GM23338 (cell line): ENCODE data around the gene ZNF282. TPM values are rescaled to one million over a fixed set of nuclear protein-coding genes. Genes with fewer than 3 reads are reported as not detected.

Experiments used
- ATAC-seq: fragments of 200-7000 bp; cut with Tn5 transposase; 3 replicates; pipeline ENCODE4 v1.9.1; 2020
- DNase-seq: peaks from one replicate; pipeline ENCODE4 v3.0.0-alpha.2; 2015; ENCODE audit warnings: low spot score
- H2AFZ ChIP-seq: fragments of 200-600 bp; sonication (generic); 2 replicates; pipeline ENCODE4 v1.8.0; 2016; ENCODE audit warnings: antibody characterized with exemption, mild to moderate bottlenecking, moderate library complexity
- H3F3A ChIP-seq: fragments of 200-600 bp; sonication (generic); replicated peaks from 2 replicates; pipeline ENCODE4 v1.8.0; 2017; ENCODE audit warnings: antibody characterized with exemption, mixed run types, low read depth
- H3K27ac ChIP-seq: fragments of 200-600 bp; sonication (generic); 2 replicates; pipeline ENCODE4 v1.6.1; 2016; ENCODE audit warnings: low read depth
- H3K27me3 ChIP-seq: fragments of 200-600 bp; sonication (generic); 2 replicates; pipeline ENCODE4 v1.8.0; 2016; ENCODE audit warnings: mild to moderate bottlenecking, mixed run types, moderate library complexity; ENCODE audit not compliant: insufficient read depth
- H3K36me3 ChIP-seq: fragments of 200-600 bp; sonication (generic); 2 replicates; pipeline ENCODE4 v1.8.0; 2016; ENCODE audit warnings: mild to moderate bottlenecking; ENCODE audit not compliant: insufficient read depth
- H3K4me1 ChIP-seq: fragments of 200-600 bp; sonication (generic); 2 replicates; pipeline ENCODE4 v1.8.0; 2016; ENCODE audit warnings: mild to moderate bottlenecking, moderate library complexity; ENCODE audit not compliant: insufficient read depth
- H3K4me2 ChIP-seq: fragments of 200-600 bp; sonication (generic); 2 replicates; pipeline ENCODE4 v1.7.1; 2017; ENCODE audit warnings: mixed run types
- H3K4me3 ChIP-seq: fragments of 200-600 bp; sonication (generic); 2 replicates; pipeline ENCODE4 v1.6.1; 2016; ENCODE audit warnings: mixed run types
- H3K79me2 ChIP-seq: fragments of 200-600 bp; sonication (generic); replicated peaks from 2 replicates; pipeline ENCODE4 v1.8.0; 2017; ENCODE audit warnings: mild to moderate bottlenecking; ENCODE audit not compliant: insufficient read depth
- H3K9me2 ChIP-seq: fragments of 200-600 bp; sonication (generic); 2 replicates; pipeline ENCODE4 v1.8.0; 2017; ENCODE audit not compliant: insufficient read depth
- H4K20me1 ChIP-seq: fragments of 200-600 bp; sonication (generic); replicated peaks from 2 replicates; pipeline ENCODE4 v1.8.0; 2017; ENCODE audit warnings: mild to moderate bottlenecking; ENCODE audit not compliant: insufficient read depth
- H3K27ac Mint-ChIP-seq: 2 replicates; pipeline ENCODE4 v1.8.0; 2020; ENCODE audit warnings: inconsistent platforms, mild to moderate bottlenecking, moderate library complexity, mixed read lengths
- H3K27me3 Mint-ChIP-seq: 3 replicates; pipeline ENCODE4 v1.8.0; 2022; ENCODE audit warnings: low read depth, mild to moderate bottlenecking, moderate library complexity, mixed read lengths, inconsistent platforms; ENCODE audit not compliant: insufficient read depth, poor library complexity
- H3K36me3 Mint-ChIP-seq: 3 replicates; pipeline ENCODE4 v1.8.0; 2021; ENCODE audit warnings: low read depth, mild to moderate bottlenecking, inconsistent platforms, moderate library complexity, mixed read lengths
- H3K4me1 Mint-ChIP-seq: 3 replicates; pipeline ENCODE4 v1.8.0; 2020; ENCODE audit warnings: mild to moderate bottlenecking, inconsistent platforms, mixed read lengths
- H3K4me3 Mint-ChIP-seq: 3 replicates; pipeline ENCODE4 v1.8.0; 2021; ENCODE audit warnings: moderate library complexity, mild to moderate bottlenecking, inconsistent platforms, mixed read lengths
- H3K9me3 Mint-ChIP-seq: 3 replicates; pipeline ENCODE4 v1.8.0; 2020; ENCODE audit warnings: moderate library complexity, mild to moderate bottlenecking, inconsistent platforms, mixed read lengths
- CREB1 ChIP-seq: fragments of 250-450 bp; sonication (Bioruptor Pico); IDR thresholded peaks from 2 replicates; pipeline ENCODE4 v1.5.0; 2020; ENCODE audit warnings: low read depth, mild to moderate bottlenecking, moderate library complexity
- EZH2 ChIP-seq: fragments of 200-600 bp; sonication (generic); IDR thresholded peaks from one replicate; pipeline ENCODE4 v1.8.0; 2017; ENCODE audit warnings: antibody characterized with exemption, mild to moderate bottlenecking, low read depth; ENCODE audit not compliant: unreplicated experiment
- EZH2phosphoT487 ChIP-seq: fragments of 200-600 bp; sonication (generic); IDR thresholded peaks from one replicate; pipeline ENCODE4 v1.8.1; 2018; ENCODE audit warnings: antibody characterized with exemption; ENCODE audit not compliant: unreplicated experiment
- JUNB ChIP-seq: IDR thresholded peaks from one replicate; pipeline ENCODE4 v1.6.1; 2016; ENCODE audit warnings: antibody characterized with exemption; ENCODE audit not compliant: unreplicated experiment
- NANOG ChIP-seq: IDR thresholded peaks from 2 replicates; pipeline ENCODE4 v1.6.1; 2016; ENCODE audit warnings: antibody characterized with exemption, borderline replicate concordance
- POLR2AphosphoS5 ChIP-seq: IDR thresholded peaks from 2 replicates; pipeline ENCODE4 v1.6.1; 2016; ENCODE audit warnings: antibody characterized with exemption, low read depth
- STAT1 ChIP-seq: IDR thresholded peaks from one replicate; pipeline ENCODE4 v1.6.1; 2016; ENCODE audit warnings: antibody characterized with exemption; ENCODE audit not compliant: unreplicated experiment
- ZNF114 ChIP-seq: fragments of 250-450 bp; sonication (Bioruptor Pico); IDR thresholded peaks from 2 replicates; pipeline ENCODE4 v1.5.0; 2020; ENCODE audit warnings: mild to moderate bottlenecking, moderate library complexity
- ZNF331 ChIP-seq: fragments of 250-450 bp; sonication (Bioruptor Pico); IDR thresholded peaks from 2 replicates; pipeline ENCODE4 v1.5.0; 2020; ENCODE audit warnings: low read depth, mild to moderate bottlenecking, moderate library complexity
- polyA plus RNA-seq: library from polyadenylated mRNA; unstranded; fragments of >200 nt; fragmentation: Nextera tagmentation; extraction: Ambion mirVana; gene quantifications from 2 replicates; pipeline ENCODE4 v1.2.1, GENCODE V29; 2016
- total RNA-seq: library from RNA; depleted of rRNA; stranded (reverse); fragments of >200 nt; shearing (Covaris generic); gene quantifications from 2 replicates; pipeline ENCODE4 v1.2.3, GENCODE V29; 2014
- TF ChIP-seq, protein P1 (sequence below), 2 experiments: fragments of 200-600 bp in 1 of 2; sonication (generic) in 1 of 2; conservative IDR thresholded peaks; 2 replicates each; pipeline versions ENCODE4 v1.5.1 to v1.6.1; 2016 to 2017; ENCODE audit warnings: antibody characterized with exemption in 2 of 2, low read depth in 2 of 2, mild to moderate bottlenecking in 2 of 2, moderate library complexity in 1 of 2
- TF ChIP-seq, protein P2 (sequence below): fragments of 250-450 bp; sonication (Bioruptor Pico); IDR thresholded peaks from 2 replicates; pipeline ENCODE4 v1.5.0; 2020; ENCODE audit warnings: mild to moderate bottlenecking, moderate library complexity
- TF ChIP-seq, protein P3 (sequence below): IDR thresholded peaks from one replicate; pipeline ENCODE4 v1.6.1; 2018; ENCODE audit warnings: antibody characterized with exemption; ENCODE audit not compliant: unreplicated experiment
- TF ChIP-seq, protein P4 (sequence below): IDR thresholded peaks from 2 replicates; pipeline ENCODE4 v1.6.1; 2016; ENCODE audit warnings: antibody characterized with exemption

ZNF282 gene
- total and polyA plus RNA-seq, 2 experiments from 2014 or later = 7.2 to 36.3 TPM

DNA sequence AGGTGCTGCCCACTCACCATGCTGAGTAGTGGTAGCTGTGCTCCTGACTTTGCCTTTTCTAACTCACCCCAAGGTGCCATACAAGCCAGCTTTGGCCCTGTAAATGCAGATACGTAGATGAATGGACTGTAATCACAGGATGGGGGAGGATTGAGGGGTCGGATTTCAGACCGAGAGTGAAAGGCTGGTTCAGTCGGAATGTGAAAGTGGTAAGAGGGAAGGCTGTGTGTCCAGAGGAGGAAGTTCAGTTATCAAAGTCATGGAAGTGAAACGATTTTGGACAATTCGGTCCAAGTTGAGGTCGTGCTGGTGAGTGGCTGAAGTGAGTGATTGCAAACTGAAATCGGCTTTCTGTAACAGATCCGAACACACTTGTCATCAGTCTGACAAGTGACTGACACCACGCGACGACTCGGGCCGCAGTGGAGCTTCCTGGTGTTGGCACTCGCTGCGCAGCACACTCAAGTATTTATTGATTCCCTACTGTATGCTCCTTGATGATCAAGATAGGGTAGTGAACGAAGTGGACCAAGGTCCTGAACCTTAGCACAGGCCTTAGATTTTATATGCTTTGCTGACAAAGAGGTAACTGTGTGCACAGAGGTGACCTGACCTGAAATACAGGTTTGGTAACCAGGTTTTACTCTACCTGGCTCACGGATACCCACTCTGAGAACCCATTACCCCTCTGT lies 10.5 kb downstream of the ZNF282 start:
- no peaks in the 10 kb centered on the region for H3K27me3 ChIP-seq
- Mint-ChIP-seq H3K36me3 (peaks cover 87% of the 10 kb centered on the region), H3K9me3 (no peaks in the 10 kb centered on the region; the same call in 1 of the 3 replicates), H3K27ac (peak overlapping the region; percentile 26; the same call in 1 of the 2 replicates), H3K4me1 (peaks cover 25% of the 10 kb centered on the region), H3K4me3 (peak overlapping the region; percentile 4), H3K27me3 (peaks cover 3% of the 10 kb centered on the region)
- H3K4me1 ChIP-seq = 0 out of 2 replicates have a peak, but pooled peaks cover 5% of the 10 kb centered on the region
- peaks cover 39% of the 10 kb centered on the region for H3K79me2 ChIP-seq
- no peak overlapping the region for H3K4me2 ChIP-seq
- no peak overlapping the region for H3K27ac ChIP-seq
- peak; percentile 44 for ATAC-seq
- peaks cover 4% of the 10 kb centered on the region for H4K20me1 ChIP-seq
- H3K9me2 ChIP-seq = no peaks in the 10 kb centered on the region
- no peak for DNase-seq
- peaks cover 36% of the 10 kb centered on the region for H3K36me3 ChIP-seq
- no peak overlapping the region for H2AFZ ChIP-seq
- peaks cover 10% of the 10 kb centered on the region for H3F3A ChIP-seq
- TF ChIP-seq EZH2 (no peak), ZNF114 (CRISPR knock-in tag) (no peak), ZNF331 (CRISPR knock-in tag) (no peak), JUNB (no peak), POLR2AphosphoS5 (no peak), STAT1 (no peak), NANOG (no peak), EZH2phosphoT487 (no peak), CREB1 (CRISPR knock-in tag) (no peak)
- TF ChIP-seq, protein P1, sequence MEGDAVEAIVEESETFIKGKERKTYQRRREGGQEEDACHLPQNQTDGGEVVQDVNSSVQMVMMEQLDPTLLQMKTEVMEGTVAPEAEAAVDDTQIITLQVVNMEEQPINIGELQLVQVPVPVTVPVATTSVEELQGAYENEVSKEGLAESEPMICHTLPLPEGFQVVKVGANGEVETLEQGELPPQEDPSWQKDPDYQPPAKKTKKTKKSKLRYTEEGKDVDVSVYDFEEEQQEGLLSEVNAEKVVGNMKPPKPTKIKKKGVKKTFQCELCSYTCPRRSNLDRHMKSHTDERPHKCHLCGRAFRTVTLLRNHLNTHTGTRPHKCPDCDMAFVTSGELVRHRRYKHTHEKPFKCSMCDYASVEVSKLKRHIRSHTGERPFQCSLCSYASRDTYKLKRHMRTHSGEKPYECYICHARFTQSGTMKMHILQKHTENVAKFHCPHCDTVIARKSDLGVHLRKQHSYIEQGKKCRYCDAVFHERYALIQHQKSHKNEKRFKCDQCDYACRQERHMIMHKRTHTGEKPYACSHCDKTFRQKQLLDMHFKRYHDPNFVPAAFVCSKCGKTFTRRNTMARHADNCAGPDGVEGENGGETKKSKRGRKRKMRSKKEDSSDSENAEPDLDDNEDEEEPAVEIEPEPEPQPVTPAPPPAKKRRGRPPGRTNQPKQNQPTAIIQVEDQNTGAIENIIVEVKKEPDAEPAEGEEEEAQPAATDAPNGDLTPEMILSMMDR (conservative IDR thresholded peaks at IDR 0.05; ENCODE audit: low read depth in 2 of 2) = no peak
- TF ChIP-seq, protein P2, sequence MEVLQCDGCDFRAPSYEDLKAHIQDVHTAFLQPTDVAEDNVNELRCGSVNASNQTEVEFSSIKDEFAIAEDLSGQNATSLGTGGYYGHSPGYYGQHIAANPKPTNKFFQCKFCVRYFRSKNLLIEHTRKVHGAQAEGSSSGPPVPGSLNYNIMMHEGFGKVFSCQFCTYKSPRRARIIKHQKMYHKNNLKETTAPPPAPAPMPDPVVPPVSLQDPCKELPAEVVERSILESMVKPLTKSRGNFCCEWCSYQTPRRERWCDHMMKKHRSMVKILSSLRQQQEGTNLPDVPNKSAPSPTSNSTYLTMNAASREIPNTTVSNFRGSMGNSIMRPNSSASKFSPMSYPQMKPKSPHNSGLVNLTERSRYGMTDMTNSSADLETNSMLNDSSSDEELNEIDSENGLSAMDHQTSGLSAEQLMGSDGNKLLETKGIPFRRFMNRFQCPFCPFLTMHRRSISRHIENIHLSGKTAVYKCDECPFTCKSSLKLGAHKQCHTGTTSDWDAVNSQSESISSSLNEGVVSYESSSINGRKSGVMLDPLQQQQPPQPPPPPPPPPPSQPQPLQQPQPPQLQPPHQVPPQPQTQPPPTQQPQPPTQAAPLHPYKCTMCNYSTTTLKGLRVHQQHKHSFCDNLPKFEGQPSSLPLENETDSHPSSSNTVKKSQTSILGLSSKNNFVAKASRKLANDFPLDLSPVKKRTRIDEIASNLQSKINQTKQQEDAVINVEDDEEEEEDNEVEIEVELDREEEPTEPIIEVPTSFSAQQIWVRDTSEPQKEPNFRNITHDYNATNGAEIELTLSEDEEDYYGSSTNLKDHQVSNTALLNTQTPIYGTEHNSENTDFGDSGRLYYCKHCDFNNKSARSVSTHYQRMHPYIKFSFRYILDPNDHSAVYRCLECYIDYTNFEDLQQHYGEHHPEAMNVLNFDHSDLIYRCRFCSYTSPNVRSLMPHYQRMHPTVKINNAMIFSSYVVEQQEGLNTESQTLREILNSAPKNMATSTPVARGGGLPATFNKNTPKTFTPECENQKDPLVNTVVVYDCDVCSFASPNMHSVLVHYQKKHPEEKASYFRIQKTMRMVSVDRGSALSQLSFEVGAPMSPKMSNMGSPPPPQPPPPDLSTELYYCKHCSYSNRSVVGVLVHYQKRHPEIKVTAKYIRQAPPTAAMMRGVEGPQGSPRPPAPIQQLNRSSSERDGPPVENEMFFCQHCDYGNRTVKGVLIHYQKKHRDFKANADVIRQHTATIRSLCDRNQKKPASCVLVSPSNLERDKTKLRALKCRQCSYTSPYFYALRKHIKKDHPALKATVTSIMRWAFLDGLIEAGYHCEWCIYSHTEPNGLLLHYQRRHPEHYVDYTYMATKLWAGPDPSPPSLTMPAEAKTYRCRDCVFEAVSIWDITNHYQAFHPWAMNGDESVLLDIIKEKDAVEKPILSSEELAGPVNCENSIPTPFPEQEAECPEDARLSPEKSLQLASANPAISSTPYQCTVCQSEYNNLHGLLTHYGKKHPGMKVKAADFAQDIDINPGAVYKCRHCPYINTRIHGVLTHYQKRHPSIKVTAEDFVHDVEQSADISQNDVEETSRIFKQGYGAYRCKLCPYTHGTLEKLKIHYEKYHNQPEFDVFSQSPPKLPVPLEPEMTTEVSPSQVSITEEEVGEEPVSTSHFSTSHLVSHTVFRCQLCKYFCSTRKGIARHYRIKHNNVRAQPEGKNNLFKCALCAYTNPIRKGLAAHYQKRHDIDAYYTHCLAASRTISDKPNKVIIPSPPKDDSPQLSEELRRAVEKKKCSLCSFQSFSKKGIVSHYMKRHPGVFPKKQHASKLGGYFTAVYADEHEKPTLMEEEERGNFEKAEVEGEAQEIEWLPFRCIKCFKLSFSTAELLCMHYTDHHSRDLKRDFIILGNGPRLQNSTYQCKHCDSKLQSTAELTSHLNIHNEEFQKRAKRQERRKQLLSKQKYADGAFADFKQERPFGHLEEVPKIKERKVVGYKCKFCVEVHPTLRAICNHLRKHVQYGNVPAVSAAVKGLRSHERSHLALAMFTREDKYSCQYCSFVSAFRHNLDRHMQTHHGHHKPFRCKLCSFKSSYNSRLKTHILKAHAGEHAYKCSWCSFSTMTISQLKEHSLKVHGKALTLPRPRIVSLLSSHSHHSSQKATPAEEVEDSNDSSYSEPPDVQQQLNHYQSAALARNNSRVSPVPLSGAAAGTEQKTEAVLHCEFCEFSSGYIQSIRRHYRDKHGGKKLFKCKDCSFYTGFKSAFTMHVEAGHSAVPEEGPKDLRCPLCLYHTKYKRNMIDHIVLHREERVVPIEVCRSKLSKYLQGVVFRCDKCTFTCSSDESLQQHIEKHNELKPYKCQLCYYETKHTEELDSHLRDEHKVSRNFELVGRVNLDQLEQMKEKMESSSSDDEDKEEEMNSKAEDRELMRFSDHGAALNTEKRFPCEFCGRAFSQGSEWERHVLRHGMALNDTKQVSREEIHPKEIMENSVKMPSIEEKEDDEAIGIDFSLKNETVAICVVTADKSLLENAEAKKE (CRISPR knock-in tag) = no peak
- TF ChIP-seq, protein P3, sequence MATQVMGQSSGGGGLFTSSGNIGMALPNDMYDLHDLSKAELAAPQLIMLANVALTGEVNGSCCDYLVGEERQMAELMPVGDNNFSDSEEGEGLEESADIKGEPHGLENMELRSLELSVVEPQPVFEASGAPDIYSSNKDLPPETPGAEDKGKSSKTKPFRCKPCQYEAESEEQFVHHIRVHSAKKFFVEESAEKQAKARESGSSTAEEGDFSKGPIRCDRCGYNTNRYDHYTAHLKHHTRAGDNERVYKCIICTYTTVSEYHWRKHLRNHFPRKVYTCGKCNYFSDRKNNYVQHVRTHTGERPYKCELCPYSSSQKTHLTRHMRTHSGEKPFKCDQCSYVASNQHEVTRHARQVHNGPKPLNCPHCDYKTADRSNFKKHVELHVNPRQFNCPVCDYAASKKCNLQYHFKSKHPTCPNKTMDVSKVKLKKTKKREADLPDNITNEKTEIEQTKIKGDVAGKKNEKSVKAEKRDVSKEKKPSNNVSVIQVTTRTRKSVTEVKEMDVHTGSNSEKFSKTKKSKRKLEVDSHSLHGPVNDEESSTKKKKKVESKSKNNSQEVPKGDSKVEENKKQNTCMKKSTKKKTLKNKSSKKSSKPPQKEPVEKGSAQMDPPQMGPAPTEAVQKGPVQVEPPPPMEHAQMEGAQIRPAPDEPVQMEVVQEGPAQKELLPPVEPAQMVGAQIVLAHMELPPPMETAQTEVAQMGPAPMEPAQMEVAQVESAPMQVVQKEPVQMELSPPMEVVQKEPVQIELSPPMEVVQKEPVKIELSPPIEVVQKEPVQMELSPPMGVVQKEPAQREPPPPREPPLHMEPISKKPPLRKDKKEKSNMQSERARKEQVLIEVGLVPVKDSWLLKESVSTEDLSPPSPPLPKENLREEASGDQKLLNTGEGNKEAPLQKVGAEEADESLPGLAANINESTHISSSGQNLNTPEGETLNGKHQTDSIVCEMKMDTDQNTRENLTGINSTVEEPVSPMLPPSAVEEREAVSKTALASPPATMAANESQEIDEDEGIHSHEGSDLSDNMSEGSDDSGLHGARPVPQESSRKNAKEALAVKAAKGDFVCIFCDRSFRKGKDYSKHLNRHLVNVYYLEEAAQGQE = no peak
- TF ChIP-seq, protein P4, sequence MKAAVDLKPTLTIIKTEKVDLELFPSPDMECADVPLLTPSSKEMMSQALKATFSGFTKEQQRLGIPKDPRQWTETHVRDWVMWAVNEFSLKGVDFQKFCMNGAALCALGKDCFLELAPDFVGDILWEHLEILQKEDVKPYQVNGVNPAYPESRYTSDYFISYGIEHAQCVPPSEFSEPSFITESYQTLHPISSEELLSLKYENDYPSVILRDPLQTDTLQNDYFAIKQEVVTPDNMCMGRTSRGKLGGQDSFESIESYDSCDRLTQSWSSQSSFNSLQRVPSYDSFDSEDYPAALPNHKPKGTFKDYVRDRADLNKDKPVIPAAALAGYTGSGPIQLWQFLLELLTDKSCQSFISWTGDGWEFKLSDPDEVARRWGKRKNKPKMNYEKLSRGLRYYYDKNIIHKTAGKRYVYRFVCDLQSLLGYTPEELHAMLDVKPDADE = no peak
- H3K4me3 ChIP-seq = no peak overlapping the region
